HG03378 (cell line): ENCODE data around the gene WIPF3.
"Not testable (repeated sequence)": the region's sequence is repeated elsewhere in the genome, so short reads cannot be mapped to it uniquely, and the experiment has no call there.

Source experiments
- ATAC-seq: cut with Tn5 transposase; IDR thresholded peaks from one replicate; pipeline ENCODE4 v1.9.1; 2021; ENCODE audit warnings: mild to moderate bottlenecking, moderate library complexity; ENCODE audit not compliant: unreplicated experiment

WIPF3 gene

DNA sequence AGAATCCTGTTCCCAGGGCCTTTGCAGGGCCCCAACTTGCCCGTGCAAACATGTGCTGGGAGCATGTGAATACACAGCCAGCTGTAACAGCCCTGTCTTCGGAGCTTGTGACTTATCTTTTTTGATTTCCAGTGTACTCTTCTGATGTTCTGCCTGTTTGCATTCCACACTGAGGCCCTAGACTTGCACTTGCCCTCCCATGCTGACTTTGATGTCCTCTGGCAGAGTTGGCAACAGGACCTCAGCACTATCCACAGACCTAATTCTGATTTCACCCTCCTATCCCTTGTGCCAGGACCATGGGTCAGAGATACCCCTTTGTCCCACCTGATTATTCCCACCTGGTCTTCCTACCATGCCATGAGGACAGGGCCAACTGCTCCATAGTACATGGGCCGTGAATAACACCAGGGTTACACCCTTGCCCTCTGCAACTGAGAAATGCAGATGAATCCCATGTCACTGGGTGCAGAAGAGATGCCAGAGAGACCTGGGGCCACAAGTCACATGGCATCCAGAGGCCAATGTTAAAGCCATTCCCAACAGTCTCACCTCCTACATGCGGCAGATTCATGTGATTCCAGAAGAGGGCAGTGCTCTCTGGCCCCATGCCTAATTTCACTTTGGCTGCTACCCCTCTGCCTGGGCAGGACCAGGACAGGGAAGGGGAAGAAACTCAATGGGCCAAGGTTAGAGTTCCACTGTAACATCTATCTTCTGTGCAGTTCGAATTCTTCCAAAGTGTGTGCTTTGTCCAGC lies 140.3 kb downstream of the WIPF3 start:
- ATAC-seq: no peak

DNA sequence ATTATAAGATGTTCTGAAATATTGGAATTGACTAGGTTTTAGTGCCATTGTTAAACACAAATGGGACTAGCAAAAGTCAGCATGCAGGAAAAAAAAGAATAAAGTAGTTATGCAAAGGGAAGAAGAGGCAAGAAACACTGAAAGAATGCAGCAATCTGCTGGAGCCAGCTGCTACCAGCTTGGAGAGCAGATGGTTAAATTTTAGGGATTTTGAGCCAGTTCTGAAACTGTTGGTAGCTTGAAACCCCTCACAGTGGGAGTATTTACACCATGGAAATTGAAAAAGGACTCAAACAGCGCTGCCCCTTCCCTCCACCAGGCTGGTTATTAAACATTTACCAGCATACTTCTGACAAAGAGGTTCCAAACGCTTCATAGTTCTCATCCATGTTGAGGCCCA lies 142.3 kb downstream of the WIPF3 start:
- no peak for ATAC-seq

DNA sequence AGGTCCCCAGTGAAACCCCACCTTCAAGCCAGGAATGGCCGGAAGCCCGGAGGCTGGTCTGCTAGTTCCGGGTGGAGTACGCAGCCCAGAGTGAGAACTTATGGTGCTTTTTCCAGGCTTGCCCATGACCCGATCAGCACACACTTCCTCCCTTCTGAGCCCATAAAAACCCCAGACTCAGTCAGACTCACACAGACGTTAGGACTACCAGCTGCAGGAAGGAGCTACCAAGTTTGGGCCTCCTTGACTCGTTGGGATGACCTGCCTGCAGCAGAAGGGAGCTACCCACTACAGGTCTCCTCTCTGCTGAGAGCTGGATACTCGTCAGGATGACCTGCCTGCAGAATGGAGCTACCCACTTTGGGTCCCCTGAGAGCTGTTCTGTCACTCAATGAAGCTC lies 144.2 kb downstream of the WIPF3 start:
- ATAC-seq: no peak

DNA sequence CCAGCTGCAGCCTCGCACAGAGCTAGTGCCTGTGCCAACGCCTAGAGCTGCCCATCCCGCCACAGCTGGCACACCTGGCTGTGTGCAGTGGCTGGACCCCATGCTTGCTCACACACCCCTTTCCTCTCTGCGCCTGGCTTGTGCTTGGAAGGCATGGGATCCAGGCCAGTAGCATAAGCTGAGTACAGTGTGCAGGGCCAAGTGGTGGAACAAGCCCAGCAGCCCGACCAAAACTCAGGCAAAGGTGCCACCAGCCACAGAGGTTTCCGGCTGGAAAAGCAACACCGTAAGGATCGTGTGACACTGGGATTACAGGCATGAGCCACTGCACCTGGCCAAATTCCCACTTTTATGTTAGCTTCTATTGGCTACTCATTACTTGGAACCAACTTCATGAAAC lies 144.9 kb downstream of the WIPF3 start:
- no peak for ATAC-seq

DNA sequence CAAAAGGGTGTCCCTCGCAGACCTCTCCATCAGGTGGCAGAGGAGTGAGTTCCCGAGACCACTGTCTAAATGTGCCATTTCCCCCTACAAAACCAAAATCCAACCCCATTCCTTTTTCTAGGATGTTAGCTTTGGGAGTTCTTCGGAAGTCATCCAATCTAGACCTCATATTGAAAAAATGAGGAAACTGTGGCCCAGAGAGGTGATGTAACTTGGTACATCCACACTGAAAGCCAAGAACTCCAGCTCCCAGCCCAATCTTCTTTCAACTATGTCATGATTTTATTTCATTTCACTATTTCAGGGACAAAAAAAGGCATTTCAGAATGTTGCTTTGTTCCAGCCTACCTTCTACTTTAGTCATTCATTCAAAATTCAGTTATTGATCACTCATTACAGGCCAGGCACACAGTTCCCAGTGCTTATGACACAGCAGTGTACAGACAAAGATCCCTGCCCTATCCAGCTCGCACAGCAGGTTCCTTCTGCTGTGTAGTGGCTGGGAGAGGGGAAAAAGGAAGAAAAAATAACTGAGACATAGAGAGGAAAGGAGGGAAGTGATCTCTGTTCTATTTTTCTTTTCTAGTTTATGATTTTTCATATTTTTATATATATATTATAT lies 147.5 kb downstream of the WIPF3 start:
- no peak for ATAC-seq

DNA sequence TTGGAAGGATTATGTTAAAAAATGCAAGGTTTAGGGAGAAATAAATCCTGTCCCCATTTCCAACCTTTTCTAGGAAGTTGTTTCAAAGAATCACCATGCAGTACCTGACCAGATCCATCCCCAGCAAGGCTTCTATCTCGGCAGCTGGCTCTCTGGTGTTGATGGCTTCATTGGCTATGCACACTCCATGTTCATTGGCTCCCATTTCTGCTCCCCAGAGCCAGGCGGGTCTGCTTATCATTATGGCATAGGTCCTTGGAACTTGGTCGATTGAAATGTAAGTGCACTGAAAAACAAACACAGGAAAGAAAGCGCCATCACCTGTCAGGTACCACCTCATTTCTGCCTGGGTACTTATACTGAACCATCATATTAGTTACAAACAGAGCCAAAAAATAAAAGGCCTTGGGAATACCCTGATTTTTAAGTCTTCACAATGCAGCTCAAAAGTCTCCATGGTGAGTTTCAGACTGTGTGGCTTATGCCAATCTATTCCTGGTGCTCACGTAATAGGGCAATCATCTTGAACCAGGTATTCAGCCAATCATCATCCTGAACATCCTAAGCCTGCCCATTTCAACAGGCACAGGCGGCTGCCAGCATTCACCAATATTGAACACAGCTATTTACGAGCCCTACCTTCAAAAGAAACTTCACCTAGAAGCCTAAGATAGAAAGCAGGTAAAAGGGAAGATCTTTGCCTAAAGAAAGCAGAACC lies 148.9 kb downstream of the WIPF3 start:
- no peak for ATAC-seq

DNA sequence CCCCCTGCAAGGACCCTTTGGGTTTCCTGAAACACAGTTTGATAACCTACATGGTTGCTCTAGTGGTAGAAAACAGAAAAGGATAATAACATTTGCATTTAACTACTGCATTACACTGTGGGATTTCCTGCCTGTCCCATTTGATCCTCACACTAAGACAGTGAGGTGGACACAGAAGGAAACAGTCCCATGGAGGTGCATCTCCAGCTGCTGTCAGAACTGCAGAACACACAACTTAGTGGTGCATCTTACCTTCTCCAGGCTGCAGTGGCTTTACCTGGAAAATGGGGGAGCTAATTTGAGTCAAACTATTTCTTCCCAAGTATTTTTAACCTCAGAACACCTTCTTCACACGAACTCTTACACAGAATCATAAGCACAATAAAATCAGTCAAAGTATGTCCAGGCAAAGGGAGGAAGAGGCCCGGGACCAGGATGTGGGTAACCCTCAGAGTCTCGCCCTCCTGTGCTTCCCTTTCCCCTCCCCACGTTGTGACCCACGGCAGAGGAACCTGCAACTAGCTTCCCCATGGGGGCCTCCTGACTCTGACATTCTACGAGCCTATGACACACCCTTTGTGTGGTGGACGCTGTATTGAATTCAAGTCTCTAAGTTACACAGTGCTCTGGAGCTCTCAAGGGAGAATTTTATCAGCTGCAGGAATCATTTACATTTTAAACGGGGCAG lies 149.6 kb downstream of the WIPF3 start:
- ATAC-seq: no peak

DNA sequence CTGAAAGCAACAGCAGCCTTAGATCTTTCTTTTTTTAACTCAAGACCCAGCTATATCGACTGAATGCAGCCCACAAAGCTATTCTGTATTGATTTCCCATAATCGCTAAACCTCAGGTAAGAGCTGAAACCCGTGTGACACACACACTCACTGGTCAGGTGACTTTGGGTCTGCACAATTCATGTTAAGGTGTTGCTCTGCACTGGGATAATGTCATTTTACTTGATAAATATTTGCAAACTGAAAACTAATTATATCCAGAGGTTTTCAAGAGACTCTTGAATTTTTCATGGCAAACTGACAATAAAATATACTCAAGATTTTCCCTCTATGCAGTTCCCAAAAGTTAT lies 150.2 kb downstream of the WIPF3 start:
- ATAC-seq: no peak

DNA sequence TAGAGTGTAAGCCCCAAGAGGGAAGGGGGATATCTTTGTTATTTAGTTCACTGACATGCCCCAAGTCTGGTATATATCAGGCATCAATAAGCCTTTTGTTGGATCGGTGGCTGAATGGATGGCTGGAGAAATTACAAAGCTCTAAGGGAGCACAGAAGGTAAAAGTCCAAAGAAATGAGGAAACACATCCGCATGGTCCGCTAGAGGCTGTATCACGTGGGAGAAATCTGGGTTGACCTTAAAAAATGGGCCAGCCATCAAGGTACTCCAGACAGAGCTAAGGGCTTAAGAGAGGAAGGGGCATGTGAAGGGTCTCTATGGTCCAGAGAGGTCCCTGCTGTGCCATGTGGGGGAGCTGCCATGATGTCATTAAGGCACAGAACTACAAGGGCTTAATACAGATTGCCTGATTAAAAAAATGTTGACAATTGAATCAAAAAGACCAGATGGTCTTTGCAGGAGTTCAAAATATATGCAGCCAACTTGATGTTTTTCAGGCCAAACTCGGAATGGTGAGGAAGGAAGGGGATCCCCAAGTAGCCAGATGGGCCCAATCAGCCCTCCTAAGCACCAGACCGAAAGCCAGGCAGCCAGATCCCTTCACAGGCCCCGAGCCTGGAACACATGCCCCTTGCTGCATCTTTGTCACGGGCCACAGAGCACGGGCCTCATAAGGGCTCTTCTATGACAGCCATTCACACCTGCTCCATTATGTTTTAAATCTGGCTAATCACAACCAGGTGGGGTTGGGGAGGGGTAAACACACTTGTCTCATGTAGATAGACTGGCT lies 151.4 kb downstream of the WIPF3 start:
- no peak for ATAC-seq

DNA sequence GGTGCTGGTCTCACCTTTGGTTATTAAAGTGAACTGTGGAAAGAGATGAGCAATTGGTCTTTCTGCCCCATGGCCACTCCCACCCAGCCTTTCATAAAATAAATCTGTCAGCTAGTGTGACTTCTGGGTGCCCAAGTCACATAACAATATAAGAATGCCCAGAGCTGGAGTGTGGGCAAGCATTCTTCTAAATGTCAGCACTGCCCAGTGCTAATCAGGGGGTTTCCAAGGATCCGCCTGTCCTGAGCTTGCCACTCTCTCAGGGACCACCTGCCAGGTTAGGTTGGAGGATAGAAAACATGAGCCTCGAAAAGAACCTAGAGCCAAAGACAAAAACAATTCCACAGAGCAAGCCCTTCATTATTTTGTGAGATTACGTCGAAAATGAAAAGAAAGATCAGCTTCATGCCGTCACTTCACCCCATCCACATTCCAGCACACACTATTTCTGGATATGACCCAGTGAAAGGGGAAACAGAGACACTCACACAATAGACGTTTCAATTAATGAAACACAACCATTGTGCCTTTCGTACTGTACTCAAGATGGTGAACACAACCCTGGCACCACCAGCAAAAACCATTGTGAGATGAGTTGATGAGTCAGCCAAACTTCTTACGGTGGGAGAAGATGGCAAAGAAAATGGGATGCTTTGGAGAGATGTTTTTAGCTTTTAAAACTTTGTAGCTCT lies 152.5 kb downstream of the WIPF3 start:
- no peak for ATAC-seq

DNA sequence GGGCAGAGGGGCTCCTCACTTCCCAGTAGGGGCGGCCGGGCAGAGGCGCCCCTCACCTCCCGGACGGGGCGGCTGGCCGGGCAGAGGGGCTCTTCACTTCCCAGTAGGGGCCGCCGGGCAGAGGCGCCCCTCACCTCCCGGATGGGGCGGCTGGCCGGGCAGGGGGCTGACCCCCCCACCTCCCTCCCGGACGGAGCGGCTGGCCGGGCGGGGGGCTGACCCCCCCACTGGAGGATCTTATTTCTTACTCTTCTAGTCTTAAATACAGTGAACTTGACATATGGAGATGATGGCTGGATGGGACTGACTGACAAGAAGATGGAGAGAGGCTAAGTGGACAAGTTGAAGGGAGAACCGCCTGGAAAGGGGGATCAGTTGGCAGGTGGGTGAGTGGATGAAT lies 155.3 kb downstream of the WIPF3 start:
- ATAC-seq: not testable (repeated sequence)

DNA sequence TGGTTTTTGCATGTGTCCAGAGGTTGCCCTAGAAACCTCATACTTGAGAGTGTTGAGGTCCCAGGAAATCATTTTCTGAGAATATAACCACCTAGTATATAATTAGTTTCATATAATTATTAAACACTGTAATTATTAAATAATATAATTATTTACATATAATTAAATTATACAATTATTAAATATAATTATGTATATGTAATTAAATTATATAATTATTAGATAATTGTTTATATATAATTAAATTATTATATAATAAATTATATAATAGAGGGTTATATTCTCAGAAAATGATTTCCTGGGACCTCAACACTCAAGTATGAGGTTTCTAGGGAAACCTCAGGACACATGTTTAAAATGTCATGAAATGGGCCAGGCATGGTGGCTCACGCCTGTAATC lies 155.7 kb downstream of the WIPF3 start:
- no peak for ATAC-seq

DNA sequence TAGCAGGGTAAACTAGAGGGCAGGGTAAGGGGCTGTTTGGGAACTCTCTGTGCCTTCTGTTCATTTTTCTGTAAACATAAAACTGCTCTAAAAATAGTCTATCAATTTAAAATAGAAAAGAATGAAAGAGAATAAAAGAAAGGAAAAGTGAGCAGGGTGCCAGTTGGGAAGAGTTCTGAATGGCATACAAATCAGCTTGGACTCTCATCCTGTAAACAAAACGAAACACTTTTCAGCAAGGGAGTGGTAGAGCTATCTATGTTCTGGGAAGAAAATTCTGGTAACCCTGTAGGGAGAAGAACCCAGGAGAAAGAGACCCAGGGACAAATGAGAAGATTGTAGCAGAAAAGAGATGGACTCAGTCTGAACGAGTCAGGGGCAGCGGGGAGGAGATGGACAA lies 158.7 kb downstream of the WIPF3 start:
- ATAC-seq: no peak
